GM10266 (cell line): ENCODE data around the gene SNAP29.
"Not testable (repeated sequence)": the region's sequence is repeated elsewhere in the genome, so short reads cannot be mapped to it uniquely, and the experiment has no call there.

Experiments
- DNase-seq: peaks from one replicate; pipeline ENCODE4 v3.0.0; 2012; ENCODE audit errors: extremely low spot score
- TF ChIP-seq, protein P1 (sequence below): IDR thresholded peaks from 2 replicates; pipeline ENCODE4 v1.5.1; 2012; ENCODE audit warnings: mild to moderate bottlenecking, low read depth; ENCODE audit not compliant: control insufficient read depth, insufficient read depth; ENCODE audit errors: missing control alignments

Gene SNAP29

DNA sequence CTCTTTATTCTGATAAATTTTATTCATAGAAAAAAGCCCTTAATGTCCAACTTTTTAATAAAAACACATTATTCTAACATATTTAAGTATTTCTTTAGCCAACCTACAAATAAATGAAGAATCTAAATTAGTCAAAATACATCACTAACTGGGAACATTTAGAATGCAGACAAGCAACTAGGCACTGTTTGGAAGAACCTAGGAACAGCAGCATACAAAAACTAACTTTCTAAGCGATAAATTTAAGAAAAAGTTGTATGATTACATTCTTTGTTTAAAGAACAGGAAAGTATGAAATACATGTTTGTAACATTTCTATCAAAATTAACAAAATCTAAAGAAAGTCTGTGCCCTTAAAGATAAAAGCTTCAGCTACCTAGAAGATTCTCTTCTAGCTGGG, 35.5 kb upstream of the SNAP29 start:
- TF ChIP-seq, protein P1, sequence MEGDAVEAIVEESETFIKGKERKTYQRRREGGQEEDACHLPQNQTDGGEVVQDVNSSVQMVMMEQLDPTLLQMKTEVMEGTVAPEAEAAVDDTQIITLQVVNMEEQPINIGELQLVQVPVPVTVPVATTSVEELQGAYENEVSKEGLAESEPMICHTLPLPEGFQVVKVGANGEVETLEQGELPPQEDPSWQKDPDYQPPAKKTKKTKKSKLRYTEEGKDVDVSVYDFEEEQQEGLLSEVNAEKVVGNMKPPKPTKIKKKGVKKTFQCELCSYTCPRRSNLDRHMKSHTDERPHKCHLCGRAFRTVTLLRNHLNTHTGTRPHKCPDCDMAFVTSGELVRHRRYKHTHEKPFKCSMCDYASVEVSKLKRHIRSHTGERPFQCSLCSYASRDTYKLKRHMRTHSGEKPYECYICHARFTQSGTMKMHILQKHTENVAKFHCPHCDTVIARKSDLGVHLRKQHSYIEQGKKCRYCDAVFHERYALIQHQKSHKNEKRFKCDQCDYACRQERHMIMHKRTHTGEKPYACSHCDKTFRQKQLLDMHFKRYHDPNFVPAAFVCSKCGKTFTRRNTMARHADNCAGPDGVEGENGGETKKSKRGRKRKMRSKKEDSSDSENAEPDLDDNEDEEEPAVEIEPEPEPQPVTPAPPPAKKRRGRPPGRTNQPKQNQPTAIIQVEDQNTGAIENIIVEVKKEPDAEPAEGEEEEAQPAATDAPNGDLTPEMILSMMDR = no peak
- DNase-seq = no peak

DNA sequence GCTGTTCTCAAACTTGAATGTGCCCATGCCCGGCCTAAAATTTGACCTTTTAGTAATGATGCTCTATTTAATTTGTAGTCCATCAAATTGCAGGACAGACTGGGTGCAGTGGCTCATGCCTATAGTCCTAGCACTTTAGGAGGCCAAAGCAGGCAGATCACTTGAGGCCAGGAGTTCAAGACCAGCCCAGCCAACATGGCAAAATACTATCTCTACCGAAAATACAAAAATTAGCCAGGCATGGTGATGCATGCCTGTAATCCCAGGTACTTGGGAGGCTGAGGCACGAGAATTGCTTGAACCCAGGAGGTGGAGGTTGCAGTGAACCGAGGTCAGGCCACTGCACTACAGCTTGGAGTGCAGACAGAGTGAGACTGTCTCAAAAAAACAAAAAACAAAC, 33.6 kb upstream of the SNAP29 start:
- DNase-seq = not testable (repeated sequence)

DNA sequence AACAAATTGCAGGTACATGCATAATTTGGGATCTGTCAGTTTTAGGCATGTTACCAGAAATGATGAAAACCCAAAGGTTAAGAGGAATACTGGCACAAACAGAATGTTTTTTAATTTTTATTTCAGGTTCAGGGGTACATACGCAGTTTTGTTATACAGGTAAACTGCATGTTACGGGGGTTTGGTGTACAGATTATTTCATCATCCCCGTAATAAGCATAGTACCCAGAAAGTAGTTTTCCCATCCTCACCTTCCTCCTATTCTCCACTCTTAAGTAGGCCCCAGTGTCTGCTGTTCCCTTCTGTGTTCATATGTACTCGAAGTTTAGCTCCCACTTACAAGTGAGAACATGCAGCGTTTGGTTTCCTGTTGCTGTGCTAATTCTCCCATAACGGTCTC, 33.2 kb upstream of the SNAP29 start:
- TF ChIP-seq, protein P1 = no peak

DNA sequence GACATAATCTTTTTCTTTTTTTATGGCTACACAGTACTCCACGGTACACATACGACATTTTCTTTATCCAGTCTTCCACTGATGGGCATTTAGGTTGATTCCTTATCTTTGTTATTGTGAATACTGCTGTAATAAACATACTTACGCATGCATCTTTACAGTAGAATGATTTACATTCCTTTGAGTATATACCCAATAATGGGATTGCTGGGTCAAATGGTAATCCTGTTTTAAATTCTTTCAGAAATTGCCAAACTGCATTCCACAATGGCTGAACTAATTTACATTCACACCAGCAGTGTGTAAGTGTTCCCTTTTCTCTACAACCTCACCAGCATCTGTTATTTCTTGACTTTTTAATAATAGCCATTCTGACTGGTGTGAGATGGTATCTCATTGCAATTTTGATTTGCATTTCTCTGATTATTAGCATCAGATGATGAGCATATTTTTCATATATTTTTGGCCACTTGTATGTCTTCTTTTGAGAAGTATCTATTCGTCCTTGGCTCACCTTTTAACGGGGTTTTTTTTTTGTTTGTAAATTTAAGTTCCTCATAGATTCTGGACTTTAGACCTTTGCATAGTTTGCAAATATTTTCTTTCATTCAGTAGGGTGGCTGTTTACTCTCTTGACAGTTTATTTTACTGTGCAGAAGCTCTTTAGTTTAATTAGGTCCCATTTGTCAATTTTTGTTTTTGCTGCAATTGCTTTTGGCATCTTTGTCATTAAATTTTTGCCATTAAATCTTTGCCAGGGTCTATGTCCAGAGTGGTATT, 32.2 kb upstream of the SNAP29 start:
- not testable (repeated sequence) for DNase-seq

More for the DNA sequence above, 33.2 kb upstream of the SNAP29 start:
- DNase-seq = no peak

DNA sequence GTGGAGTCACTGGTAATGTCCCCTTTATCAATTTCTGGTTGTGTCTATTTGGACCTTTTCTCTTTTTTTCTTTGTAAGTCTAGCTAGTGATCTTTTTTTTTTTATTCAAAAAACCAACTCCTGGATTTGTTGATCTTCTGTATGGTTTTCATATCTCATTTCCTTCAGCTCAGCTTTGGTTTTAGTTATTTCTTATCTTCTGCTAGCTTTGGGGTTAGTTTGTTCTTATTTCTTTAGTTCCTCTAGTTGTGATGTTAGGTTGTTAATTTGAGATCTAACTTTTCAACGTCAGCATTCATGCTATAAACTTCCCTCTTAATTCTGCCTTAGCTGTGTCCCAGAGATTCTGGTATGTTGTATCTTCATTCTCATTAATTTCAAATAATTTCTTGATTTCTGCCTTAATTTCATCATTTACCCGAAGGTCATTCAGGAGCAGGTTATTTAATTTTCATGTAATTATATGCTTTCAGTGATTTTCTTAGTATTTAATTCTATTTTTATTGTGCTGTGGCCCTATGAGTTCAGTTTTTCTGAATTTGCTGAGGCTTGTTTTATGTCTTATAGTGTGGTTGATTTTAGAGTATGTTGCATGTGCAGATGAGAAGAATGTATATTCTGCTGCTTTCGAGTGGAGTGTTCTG, 29.2 kb upstream of the SNAP29 start:
- TF ChIP-seq, protein P1 = no peak
- no peak for DNase-seq

DNA sequence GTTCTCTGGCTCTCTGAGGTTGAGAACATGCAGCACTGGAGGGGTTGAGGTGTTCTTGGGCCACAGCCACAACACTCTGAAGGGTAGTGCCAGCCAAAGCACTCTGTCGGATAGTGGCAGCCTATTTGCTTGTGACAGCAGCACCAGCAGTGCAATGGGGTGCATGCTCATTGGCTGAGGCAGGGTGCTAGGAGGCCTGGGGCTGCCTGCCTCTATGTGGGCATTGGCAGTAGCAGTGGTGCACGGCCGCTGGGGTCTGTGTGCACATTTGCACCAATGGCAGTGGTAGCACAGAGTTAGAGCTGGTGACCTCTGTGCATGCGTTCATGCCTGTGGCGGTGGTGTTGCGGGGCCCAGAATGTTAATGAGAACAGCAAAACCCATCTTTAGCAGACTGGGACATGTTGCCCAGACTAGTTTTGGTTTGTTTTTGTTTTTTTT, 25.6 kb upstream of the SNAP29 start:
- TF ChIP-seq, protein P1 = no peak
- no peak for DNase-seq

DNA sequence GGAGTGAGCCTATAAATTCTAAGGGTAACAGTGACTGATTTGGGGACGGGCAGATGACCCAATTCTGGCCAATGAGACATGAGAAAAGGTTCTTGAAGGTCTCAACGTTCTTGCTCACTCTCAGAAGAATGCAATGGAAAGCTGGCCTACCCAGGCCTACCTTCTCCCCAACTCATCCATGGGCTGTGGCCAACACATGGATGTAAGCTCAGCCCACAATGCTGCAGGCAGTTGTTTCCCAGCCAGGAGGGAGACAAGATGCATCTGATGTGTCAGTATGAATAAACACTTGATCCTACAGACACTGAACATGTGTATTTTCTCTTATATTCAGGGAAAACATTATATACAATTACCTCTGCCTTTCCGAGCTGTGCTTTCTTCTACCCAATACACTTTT, 24.6 kb upstream of the SNAP29 start:
- TF ChIP-seq, protein P1 = no peak
- no peak for DNase-seq

DNA sequence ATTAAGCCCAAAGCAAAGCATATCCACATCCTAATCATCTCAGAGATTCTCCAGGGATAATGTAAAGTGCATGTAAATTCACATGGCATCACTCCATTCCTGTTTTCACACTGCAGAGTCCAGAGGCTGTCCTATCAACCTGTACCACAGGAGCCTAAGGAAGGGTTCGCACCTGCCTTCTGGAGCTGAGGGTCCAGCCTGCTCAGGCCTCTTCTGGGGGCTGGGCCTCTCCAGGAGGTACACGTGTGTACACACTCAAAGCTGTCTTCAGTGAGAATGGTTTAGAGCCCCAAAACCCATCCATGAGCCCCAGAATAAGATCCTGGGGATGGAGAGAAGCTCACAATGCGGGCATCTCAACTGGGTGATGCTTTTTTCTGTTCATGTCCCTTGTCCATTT, 24.1 kb upstream of the SNAP29 start:
- TF ChIP-seq, protein P1 = no peak
- no peak for DNase-seq
